NCI-H2196 treated with DMSO at 0.1 percent for 48 hours (cell line): ENCODE measurements around the gene BMP5.
"Not testable (repeated sequence)": the region's sequence is repeated elsewhere in the genome, so short reads cannot be mapped to it uniquely, and the experiment has no call there.

Experiments used
- DNase-seq: peaks from one replicate; lab custom pipeline; 2025; ENCODE audit not compliant: unreplicated experiment; lab: John Stamatoyannopoulos, UW

The BMP5 gene

DNA sequence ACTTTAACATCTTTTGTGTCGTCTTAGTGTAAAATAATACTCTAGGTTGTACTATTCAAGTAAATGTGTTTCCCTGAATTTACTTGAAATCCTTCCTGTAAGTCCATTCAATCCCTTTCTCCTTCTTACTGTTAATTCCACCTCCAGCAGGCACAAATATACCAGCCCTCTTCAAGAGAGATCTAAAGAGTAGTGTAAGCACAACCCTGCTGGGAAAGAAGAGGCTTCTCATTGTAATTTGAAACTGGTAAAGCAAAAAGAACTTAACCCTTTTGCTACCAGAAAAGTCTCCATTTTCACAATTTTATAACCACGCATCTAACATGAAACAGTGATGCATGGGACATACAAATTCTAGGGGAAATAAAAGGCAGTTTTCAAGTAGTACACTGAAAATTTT is at the start of gene BMP5:
TSS of gene BMP5 (minus strand) at position 191 of the 400 bp plus-strand sequence. CDS start 725 bp downstream, outside the sequence.
- no peak for DNase-seq

DNA sequence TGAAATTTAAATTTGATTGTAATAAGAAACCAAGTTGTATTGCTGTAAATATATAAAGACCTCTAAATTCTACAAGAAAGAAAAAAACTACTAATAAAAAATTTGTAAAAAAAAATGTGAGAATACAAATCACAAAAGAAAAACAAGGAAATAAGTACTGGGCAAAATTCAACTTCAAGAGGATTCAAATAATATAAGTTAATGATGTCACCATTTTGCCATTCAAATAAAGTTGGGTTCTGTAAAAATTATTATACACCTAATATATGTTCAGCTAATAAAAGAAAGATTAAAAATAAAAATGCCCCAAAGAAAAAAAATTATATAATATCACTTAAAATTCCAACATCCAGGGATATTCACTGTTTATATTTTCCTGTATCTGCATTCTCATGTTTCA is 47.0 kb upstream of the BMP5 start:
- no peak for DNase-seq

DNA sequence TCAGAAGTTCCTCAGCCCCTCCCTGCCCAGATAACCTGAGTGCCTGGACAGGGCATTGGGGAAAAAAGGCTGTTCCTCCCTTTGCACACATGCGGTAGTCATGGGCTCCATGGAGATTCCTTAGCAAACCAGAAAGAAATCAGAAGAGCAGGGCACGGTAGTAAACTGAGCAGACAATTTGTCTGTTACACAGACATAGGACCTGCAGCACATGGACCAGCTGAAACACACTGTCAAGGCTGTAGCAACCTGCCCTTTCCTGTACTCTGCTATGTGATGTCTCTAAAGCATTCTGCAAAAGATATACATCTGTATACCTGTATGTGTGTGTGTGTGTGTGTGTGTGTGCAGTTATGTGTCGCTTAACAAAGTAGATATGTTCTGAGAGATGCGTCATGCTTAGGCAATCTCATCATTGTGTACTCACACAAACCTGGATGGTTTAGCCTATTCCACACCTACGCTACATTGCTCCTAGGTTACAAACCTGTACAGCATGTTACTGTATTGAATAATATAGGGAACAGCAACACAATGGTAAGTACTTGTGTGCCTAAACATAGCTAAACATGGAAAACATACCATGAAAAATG is 44.4 kb upstream of the BMP5 start:
- DNase-seq = no peak

GRCh38 chr6:55918639-55919038 is 43.2 kb upstream of the BMP5 start:
- DNase-seq = no peak

DNA sequence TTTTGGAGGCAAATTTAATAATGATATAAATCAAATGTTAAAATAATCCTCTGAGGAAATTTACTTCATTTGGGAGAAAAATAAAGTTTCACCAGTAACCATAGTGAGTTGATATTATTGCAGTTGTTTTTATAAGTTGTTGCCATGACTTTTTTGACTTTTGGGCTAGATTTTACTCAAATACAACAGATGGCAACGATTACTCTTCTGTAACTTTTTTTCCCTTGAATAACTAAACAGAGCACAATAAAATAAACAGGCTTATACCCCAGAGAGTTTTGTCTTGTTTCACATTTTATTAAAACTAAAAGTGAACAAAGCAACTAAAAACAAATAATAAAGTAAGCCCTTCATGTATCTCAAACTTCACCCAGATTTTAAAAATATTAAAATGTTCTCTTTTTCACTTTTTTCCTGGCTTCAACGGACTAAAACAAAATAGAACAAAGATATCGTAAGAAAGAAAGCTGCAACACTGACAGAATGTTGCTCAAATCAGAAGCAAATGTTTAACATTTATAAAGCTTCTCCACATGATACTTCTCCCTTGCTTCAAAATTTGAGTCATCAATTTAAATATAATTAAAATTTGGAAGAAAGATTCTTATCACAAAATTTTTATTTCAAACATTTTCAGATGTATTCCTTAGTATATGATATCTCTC is 42.5 kb upstream of the BMP5 start:
- DNase-seq = no peak

DNA sequence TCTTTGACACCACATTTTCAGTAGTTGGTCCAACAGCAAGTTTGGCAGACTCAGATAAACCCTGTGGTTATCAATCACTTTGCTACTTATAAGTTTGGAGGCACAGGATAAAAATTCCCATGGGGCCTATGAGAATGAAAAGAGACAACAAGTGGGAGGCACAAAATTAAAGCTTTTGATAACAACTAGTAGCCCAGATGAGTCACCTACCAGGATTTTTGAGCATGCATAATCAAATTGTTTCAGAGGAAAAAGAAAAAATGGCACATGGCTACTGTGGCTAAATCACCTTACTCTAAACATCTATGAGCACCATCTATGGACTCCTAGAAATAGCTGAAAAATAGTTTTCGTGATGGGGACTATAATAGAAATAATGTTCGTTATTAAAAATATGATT is 40.8 kb upstream of the BMP5 start:
- DNase-seq = no peak

GRCh38 chr6:55913228-55914195 is 38.1 kb upstream of the BMP5 start:
- DNase-seq = no peak

DNA sequence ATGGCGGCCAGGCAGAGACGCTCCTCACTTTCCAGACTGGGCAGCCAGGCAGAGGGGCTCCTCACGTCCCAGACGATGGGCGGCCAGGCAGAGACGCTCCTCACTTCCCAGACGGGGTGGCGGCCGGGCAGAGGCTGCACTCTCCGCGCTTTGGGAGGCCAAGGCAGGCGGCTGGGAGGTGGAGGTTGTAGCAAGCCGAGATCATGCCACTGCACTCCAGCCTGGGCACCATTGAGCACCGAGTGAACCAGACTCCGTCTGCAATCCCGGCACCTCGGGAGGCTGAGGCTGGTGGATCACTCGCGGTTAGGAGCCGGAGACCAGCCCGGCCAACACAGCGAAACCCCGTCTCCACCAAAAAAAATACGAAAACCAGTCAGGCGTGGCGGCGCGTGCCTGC is 35.1 kb upstream of the BMP5 start:
- not testable (repeated sequence) for DNase-seq

- not testable (repeated sequence) for DNase-seq
Measured at GRCh38 chr6:55909911-55910310, 34.5 kb upstream of the BMP5 start.

DNA sequence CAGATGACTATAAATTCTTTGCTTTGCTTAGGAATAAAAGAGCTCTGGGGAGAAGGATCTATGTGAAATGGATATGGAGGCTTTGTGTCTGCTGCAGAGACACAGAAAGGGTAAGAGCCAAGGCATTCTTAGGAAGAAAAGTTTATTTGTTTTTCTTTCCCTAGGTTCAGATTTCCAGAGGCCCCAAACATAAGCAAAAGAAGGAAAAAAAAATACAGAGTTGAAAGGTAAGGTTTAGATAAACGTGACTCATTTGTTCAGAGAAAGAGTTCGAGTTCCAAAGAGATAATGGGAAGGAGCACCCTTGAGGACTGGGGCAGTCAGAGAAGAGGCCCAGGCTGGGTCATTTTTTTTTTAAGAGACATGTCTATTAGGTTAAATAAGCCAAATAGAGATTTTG is 27.4 kb upstream of the BMP5 start:
- no peak for DNase-seq

GRCh38 chr6:55901765-55902270 is 26.4 kb upstream of the BMP5 start:
- no peak for DNase-seq

DNA sequence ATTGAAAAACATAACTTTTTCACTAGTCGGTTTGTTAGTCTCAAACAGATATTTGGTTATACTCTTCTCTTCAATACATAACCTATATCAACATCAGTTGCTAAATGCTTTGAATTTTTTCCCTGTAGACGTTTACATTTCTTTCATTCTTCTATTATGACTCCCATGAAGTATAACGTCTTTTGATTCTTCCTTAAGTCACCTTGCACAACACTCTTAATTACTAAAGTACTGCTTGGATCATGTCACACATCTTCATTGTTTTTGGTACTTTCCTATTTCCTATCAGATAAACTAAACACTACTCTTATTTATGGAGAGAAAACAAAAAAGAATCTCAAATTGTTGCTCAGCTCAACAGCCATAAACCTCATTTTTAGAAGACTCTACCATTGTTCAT is 23.0 kb upstream of the BMP5 start:
- no peak for DNase-seq

DNA sequence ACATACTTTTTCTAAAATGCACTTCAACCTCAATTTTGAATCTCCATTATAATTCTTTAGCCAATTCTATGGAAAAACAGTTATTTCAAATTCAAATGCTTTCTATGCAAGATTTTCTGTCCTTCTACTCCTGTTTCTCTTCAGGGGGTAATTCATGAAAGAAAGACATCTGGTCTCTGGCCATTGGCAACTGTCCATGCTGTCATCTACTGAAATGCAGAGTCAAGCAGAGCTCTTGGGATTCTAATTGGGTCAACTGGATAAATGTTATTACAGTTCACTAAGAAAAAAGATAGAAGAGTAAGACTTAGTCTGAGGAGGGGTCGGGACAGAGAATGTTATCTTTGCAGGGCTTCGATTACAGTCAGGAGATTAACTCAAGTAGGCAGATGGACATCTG is 22.0 kb upstream of the BMP5 start:
- no peak for DNase-seq

DNA sequence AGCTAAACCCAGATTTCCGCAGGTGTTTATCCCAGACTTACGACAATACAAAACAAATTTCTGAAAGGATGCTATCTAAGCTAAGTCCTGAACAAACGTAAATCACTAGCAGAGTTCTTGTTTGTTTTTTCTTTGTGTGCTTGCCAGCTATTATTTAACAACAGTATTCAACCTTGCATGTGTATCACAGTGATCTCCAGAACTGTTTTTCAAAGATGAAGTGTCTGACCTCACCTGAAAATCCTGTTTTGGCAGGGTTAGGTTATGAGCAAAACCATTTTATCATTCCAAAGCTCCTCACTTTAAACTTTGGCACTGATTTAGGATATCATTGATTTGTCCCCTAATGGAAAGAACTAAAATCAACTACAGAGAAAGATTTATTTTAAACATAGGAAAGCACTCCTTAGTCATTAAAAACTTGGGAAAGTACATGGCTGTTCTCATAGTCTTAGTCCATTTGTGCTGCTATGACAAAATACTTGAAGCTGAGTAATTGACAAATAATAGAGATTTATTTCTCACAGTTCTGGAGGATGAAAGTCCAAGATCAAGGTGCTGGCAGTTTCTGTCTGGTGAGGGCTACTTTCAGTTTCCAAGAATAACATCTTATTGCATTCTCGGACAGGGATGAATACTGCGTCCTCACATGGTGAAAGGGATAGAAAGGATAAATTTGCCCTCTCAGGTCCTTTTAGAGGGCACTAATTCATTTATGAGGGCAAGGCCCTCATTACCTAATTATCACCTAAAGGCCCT is 20.8 kb upstream of the BMP5 start:
- DNase-seq = no peak

DNA sequence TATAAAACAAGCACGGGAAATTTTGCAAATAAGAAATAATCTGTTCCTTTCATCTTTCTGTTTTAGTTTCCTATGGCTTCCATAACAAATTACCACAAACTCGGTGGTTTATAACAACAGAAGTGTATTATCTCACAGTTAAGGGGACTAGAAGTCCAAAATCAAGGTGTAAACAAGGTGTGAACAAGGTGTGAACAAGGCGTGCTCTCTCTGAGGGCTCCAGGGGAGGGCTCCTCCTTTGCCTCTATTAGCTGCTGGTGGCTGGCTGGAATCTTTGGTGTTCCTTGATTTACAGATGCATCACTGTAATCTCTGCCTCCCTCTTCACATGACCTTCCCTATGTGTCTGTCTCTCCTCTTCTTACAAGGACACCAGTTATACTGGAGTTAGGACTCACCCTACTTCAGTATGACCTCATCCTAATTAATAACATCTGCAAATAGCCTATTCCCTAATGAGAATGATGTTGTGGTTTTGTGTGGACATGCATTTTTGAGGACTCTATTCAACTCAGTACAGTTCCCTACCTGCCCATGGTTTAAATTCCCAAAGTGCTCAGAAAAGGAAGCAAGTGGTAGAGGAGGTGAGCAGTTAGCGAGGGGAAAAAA is 17.5 kb upstream of the BMP5 start:
- no peak for DNase-seq

DNA sequence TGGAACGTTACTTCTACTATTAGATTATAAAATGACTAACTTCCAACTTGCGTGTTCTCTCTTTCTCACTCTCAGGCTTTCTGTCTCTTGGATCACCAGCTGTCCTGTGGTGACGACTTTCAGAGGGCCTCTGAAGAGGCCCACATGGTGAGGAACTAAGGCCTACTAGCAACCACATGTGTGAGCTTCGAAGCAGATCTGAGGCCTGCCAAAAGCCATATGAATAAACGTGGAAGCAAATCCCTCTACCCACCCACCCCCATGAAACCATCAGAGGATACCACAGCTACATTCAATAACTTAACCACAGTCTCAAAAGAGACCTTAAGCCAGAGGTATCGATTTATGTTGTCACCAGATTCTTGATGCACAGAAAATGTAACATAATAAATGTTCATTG is 13.5 kb upstream of the BMP5 start:
- DNase-seq = no peak

DNA sequence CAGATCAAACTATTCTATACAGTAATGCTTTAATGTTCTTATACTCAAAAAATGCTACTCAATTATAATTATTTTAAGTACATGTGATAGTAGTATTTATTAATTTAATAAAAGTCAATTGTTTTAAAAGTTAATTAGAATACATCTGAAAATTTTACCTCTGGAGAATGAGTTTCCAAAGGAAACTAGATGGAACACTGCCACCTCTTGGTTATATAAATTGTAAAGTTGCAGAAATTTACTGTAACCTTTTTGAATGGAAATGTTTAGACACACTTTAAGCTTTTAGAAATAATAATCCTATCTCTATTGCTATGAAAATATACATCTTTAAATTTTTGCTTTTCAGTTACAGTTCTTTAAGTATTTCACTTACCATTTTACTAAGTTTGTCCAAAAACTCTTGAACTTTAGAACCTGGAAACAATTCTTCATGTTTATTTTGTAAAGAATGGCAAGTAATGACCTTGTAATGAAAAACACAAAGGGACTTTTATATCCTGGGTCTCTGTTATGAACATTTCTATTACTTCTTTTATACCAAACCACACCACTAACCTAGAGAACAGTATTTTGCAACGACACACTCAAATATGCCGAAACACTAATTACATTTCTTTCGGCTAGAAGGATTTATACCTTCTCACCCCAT is 10.9 kb upstream of the BMP5 start:
- DNase-seq = no peak

DNA sequence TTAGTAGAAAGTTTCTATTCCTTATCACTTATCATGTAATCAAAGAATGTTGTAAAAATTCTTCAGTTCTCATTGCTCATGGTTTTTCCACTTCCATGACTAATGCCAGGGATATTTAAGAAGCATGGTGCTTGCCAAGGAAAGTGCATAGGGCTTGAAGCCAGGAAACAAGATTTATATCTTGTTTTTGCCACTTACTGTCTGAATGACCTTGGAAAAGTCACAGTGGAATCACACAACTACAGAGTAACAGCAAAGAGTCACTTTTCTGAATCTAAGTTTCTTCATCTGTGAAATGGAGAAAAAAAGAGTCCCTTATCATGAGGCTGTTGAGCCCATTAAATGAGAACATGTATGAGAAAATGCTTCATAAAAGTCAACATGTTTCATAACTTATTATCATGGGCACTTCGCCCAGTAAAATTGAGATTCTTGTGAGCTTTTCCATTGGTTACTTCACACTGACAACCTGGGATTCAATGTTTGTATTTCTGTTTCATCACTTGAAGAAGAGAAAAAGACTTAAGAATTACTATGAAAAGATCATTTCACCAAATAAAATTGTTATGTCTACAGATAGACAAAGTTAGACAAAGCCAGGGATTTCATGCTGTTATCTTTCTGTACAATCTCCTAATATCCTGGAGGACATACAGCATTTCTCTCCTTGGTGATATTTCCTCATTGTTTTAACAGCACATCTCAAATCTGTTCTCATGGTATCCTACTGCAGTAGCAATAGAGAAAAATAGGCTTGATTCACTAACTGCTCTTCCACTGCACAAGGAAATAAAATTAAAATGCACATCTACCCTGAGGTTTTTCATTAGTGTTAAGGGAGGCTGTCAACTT is 7.6 kb upstream of the BMP5 start:
- no peak for DNase-seq

DNA sequence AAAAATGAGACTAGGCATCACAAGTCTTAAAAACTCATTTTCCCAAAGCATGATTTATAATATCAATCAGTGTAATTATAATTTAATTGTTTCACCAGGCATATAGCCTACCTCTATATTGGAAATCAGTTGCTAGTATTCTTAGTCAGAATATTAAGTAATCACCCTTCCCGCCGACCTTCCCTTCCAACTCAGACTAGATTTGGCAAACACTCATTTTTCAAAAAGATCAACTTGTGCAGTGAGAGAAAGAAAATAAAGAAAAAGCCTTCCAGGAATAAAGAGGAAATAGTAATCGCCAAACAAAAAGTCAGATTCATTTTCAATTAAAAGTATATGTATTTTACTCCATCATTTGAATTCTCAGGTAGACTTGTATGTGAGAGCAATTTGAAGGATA is 1.9 kb upstream of the BMP5 start:
- DNase-seq = no peak
